ENCODE measurements around the gene DIAPH3. TPM values are rescaled to one million over a fixed set of nuclear protein-coding genes. Genes with fewer than 3 reads are reported as not detected.

DIAPH3 gene
- total and polyA plus RNA-seq, 4 donors, result 0.35 to 6.7 (median 1.1) TPM

GRCh38 chr13:59677430-59677829 is 486.3 kb downstream of the DIAPH3 start:
- Histone ChIP-seq H3K4me1 (ENCODE audit: control insufficient read depth in 5 of 5, insufficient read depth in 5 of 5, low read length in 5 of 5) (peaks cover 0 to 8% (median 2%) of the 10 kb centered on the region in 5 donors), H3K36me3 (ENCODE audit: control insufficient read depth in 4 of 4, insufficient read depth in 4 of 4, low read length in 4 of 4) (no peaks in the 10 kb centered on the region), H3K9ac (ENCODE audit: insufficient read depth in 1 of 2, low read length in 2 of 2) (no peak overlapping the region), H3K27me3 (ENCODE audit: control insufficient read depth in 3 of 3, insufficient read depth in 3 of 3, low read length in 2 of 3) (no peaks in the 10 kb centered on the region), H3K4me3 (no peak overlapping the region), H3K9me3 (ENCODE audit: control insufficient read depth in 4 of 4, insufficient read depth in 3 of 4, low read length in 3 of 4) (no peaks in the 10 kb centered on the region), H3K27ac (ENCODE audit: low read depth in 1 of 2, low read length in 1 of 2) (no peak overlapping the region)
- DNase-seq (no peak), ATAC-seq (ENCODE audit: insufficient read depth, low FRiP score) (no peak)
- no peak for TF ChIP-seq CTCF (IDR thresholded peaks at IDR 0.05; ENCODE audit: control extremely low read depth, extremely low read depth)

GRCh38 chr13:59674616-59675015 is 489.1 kb downstream of the DIAPH3 start:
- Histone ChIP-seq H3K36me3 (ENCODE audit: control insufficient read depth in 4 of 4, insufficient read depth in 4 of 4, low read length in 4 of 4) (no peaks in the 10 kb centered on the region), H3K9me3 (ENCODE audit: control insufficient read depth in 4 of 4, insufficient read depth in 3 of 4, low read length in 3 of 4) (no peaks in the 10 kb centered on the region), H3K4me3 (no peak overlapping the region), H3K27ac (ENCODE audit: low read depth in 1 of 2, low read length in 1 of 2) (no peak overlapping the region), H3K4me1 (ENCODE audit: control insufficient read depth in 5 of 5, insufficient read depth in 5 of 5, low read length in 5 of 5) (peaks cover 0 to 20% (median 6%) of the 10 kb centered on the region in 5 donors), H3K27me3 (ENCODE audit: control insufficient read depth in 3 of 3, insufficient read depth in 3 of 3, low read length in 2 of 3) (no peaks in the 10 kb centered on the region), H3K9ac (ENCODE audit: insufficient read depth in 1 of 2, low read length in 2 of 2) (no peak overlapping the region)
- TF ChIP-seq CTCF (IDR thresholded peaks at IDR 0.05; ENCODE audit: control extremely low read depth, extremely low read depth), result no peak
- 94 to 97% methylated on average over 1 of the region's 1 CpG for WGBS, 2 donors
- DNase-seq (no peak), ATAC-seq (ENCODE audit: insufficient read depth, low FRiP score) (no peak)

GRCh38 chr13:59673286-59673685 is 490.4 kb downstream of the DIAPH3 start:
- peak; percentile 20 to 52 (median 48) for DNase-seq
- no peak for TF ChIP-seq CTCF (IDR thresholded peaks at IDR 0.05; ENCODE audit: control extremely low read depth, extremely low read depth)
- Histone ChIP-seq H3K9me3 (ENCODE audit: control insufficient read depth in 4 of 4, insufficient read depth in 3 of 4, low read length in 3 of 4) (no peaks in the 10 kb centered on the region), H3K9ac (ENCODE audit: insufficient read depth in 1 of 2, low read length in 2 of 2) (no peak overlapping the region), H3K27me3 (ENCODE audit: control insufficient read depth in 3 of 3, insufficient read depth in 3 of 3, low read length in 2 of 3) (no peaks in the 10 kb centered on the region), H3K27ac (ENCODE audit: low read depth in 1 of 2, low read length in 1 of 2) (no peak overlapping the region), H3K36me3 (ENCODE audit: control insufficient read depth in 4 of 4, insufficient read depth in 4 of 4, low read length in 4 of 4) (no peaks in the 10 kb centered on the region), H3K4me1 (ENCODE audit: control insufficient read depth in 5 of 5, insufficient read depth in 5 of 5, low read length in 5 of 5) (peaks cover 0 to 20% (median 6%) of the 10 kb centered on the region in 5 donors), H3K4me3 (no peak overlapping the region)
- no peak for ATAC-seq (ENCODE audit: insufficient read depth, low FRiP score)
- 72 to 79% methylated on average over 1 of the region's 1 CpG for WGBS, 2 donors

GRCh38 chr13:59672445-59672844 is 491.3 kb downstream of the DIAPH3 start:
- no peak for TF ChIP-seq CTCF (IDR thresholded peaks at IDR 0.05; ENCODE audit: control extremely low read depth, extremely low read depth)
- no peaks in the 10 kb centered on the region for H3K36me3 ChIP-seq (ENCODE audit: control insufficient read depth in 4 of 4, insufficient read depth in 4 of 4, low read length in 4 of 4)

More at GRCh38 chr13:59672445-59672844, 491.3 kb downstream of the DIAPH3 start:
- Histone ChIP-seq H3K4me3 (no peak overlapping the region), H3K4me1 (ENCODE audit: control insufficient read depth in 5 of 5, insufficient read depth in 5 of 5, low read length in 5 of 5) (peaks cover 0 to 20% (median 6%) of the 10 kb centered on the region in 5 donors), H3K9ac (ENCODE audit: insufficient read depth in 1 of 2, low read length in 2 of 2) (no peak overlapping the region), H3K9me3 (ENCODE audit: control insufficient read depth in 4 of 4, insufficient read depth in 3 of 4, low read length in 3 of 4) (no peaks in the 10 kb centered on the region), H3K27ac (ENCODE audit: low read depth in 1 of 2, low read length in 1 of 2) (no peak overlapping the region), H3K27me3 (ENCODE audit: control insufficient read depth in 3 of 3, insufficient read depth in 3 of 3, low read length in 2 of 3) (no peaks in the 10 kb centered on the region)
- 38 to 66% methylated on average over 4 of the region's 4 CpGs for WGBS, 2 donors
- ATAC-seq (ENCODE audit: insufficient read depth, low FRiP score) (no peak), DNase-seq (no peak)
